GM18526 (cell line): Measurements from ENCODE around the gene RPS26.

Source experiments
- POLR2A ChIP-seq: IDR thresholded peaks from 3 replicates; pipeline ENCODE4 v1.6.1; 2011; ENCODE audit not compliant: insufficient read length; ENCODE audit errors: extremely low read depth

Gene RPS26

DNA sequence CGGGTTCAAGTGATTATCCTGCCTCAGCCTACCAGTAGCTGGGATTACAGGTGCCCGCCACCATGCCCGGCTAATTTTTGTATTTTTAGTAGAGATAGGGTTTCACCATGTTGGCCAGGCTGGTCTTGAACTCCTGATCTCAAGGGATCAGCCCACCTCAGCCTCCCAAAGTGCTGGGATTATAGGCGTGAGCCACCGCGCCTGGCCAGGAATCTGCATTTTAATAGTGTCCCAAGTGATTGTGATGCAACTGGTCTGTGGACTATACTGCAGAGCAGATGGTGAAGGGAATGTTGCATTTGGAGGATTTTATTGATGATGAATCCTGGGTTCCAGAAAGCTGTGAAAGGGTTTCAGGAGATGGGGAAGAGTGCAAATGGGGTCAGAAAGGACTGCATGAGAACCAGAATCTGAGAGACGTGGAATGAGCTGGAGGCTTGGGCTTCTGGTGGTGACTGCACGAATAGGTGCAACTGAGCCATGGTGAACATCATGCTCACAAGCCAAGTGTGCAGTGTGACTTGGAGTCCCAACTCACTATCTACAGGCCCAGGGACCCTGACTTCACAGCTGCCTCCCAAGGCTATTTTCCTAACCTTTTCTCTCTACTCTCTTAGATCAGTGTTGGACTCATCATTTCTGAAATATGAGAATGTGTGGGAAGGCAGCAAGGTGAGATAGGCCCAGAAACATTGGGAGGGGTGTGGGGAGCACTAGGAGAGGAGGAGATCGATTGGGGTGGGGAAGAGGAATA is 4.5 kb downstream of the RPS26 start:
- TF ChIP-seq POLR2A, result no peak

DNA sequence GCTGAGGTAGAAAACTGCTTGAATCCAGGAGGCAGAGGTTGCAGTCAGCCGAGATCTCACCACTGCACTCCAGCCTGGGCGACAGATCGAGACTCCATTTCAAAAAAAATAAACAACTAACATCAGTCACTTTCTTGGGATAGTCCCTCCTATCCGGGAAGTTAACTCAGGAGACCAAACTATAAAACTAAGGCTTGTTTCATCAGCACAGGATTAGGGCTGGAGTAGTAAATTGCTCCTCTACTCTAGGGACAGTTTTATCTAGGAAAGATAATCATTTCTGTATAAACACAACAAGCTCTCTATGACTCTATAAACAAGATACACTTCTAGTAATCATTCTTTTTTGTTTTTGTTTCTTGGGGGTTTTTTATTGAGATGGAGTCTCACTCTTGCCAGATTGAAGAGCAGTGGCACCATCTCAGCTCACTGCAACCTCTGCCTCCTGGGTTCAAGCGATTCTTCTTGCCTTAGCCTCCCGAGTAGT is 11.7 kb downstream of the RPS26 start:
- TF ChIP-seq POLR2A, result no peak

DNA sequence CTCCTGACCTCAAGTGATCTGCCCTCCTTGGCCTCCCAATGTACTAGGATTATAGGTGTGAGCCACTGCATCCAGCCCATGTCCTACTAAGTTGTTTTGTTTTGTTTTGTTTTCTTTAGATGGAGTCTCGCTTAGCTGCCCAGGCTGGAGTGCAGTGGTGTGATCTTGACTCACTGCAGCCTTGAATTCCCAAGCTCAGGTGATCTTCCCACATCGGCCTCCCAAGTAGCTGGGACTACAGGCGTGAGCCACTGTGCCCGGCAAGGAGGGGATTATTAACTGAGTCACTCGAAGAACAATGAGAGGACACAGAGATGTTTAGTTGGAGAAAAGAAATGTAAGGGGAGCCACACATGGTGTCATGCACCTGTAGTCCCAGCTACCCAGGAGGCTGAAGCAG is 20.3 kb downstream of the RPS26 start:
- TF ChIP-seq POLR2A, result no peak

DNA sequence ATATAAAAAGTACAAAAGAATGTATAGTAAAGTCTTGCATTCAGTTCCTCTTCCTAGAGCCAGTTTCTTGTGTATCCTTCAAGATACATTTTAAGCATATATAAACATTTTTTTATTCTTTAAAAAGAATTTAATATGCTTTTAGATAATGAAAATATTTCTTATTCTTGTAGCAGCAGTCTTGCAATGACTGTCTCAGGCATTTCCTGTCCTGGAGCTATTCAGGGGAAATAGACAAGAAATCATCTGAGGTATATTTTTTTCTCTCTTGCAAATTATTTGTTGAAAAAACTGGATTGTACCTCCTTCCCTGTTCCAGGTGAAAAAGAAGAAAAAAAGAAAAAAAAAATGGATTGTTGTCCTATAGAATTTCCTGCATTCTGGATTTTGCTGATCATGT is 21.3 kb downstream of the RPS26 start:
- no peak for TF ChIP-seq POLR2A

DNA sequence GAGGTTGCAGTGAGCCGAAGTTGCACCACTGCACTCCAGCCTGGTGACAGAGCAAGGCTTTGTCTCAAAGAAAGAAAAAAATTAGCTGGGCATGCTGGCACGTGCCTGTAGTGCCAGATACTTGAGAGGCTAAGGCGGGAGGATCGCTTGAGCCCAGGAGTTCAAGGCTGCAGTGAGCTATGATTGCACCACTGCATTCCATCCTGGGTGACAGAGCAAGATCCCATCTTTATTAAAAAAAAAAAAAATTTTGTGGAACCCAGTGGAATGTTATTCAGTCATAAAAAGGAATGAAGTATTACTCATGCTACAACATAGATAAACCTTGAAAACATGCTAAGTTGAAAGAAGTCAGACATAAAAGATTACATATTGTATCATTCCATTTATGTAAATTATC is 29.9 kb downstream of the RPS26 start:
- no peak for TF ChIP-seq POLR2A

DNA sequence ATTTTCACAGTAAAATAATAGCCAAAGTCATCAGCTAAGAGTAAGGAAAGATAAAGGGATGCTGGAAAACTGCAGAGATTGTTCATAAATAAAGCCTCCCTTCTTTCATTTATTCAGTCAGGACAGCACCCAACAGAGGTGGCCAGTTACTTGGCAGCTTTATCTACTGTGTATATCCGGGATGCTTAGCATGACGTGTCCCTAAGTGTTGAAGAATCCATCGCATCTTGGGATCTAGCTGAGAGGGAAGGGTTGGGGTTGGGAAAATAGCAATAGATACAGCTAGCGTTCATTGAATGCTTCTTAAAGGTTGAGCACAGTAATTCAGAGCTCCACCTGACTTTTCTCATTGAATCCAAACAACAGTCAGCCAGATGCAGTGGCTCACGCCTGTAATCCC is 32.7 kb downstream of the RPS26 start:
- TF ChIP-seq POLR2A, result no peak

DNA sequence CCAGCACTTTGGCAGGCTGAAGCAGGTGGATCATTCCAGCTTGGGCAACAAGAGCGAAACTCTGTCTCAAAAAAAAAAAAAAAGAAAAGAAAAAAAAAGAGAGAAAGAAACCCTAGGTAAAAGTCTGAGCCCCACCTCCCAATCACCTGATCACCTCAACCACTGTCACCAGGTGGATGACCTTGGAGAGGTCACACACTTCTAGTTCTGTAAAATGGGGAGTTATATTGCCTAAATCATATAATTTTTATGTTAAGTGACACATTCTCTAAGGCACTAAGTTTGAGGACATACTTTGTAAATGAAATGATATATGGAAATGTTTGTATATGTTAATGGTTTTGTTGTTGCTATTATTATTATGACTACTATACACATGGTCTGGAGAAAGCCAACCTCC is 36.7 kb downstream of the RPS26 start:
- TF ChIP-seq POLR2A, result no peak

DNA sequence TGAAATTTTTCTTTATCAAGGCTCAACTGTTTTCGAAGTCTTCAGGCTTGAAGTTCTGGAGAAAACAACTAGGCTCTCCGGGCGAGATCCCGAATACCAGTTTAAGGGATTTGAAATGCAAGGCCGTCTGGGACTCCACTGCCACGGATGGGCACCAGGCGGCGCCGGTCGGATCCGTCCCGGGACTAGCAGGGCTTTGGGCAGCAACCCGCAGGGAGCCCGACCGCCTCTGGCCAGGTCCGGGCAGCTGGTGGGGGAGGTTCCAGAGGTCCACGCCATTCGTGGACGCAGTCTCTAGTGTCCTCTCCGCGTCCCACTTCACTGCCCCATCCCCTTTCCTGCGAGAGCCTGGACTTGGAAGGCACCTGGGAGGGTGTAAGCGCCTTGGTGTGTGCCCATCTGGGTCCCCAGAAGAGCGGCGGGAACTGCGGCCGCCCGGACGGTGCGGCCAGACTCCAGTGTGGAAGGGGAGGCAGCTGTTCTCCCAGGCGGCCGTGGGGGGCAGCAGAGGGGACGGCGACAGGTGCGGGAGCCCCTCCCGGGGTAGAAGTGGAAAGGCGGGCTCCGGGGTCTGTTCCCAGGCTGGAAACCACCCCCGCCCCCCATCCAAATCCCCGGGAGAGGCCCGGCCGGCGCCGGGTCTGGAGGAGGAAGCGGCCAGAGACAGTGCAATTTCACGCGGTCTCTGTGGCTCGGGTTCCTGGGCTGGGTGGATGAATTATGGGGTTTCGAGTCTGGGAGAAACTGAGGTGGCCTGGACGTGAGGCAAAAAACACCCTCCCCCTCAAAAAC is 37.4 kb downstream of the RPS26 start:
- no peak for TF ChIP-seq POLR2A

DNA sequence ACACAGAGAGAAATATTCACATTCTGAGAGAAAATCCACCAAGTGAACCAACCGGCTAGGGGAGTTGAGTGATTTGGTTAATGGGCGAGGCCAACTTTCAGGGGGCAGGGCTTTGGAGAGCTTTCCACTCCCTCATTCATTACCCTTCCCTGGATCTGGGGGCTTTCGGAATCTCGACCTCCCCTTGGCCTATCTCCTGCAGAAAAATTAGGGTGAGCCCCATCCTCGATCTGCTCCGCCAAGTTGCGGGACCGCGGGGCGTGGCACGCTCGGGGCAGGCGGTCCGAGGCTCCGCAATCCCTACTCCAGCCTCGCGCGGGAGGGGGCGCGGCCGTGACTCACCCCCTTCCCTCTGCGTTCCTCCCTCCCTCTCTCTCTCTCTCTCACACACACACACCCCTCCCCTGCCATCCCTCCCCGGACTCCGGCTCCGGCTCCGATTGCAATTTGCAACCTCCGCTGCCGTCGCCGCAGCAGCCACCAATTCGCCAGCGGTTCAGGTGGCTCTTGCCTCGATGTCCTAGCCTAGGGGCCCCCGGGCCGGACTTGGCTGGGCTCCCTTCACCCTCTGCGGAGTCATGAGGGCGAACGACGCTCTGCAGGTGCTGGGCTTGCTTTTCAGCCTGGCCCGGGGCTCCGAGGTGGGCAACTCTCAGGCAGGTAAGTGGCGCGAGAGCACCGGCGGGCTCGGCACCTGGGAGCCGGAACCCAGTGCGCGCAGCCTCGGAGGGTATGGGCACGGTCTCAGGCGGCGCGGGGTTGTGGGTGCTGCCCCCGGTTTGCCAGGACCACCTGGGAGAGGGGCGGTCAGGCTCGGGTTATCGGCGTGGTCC is 38.2 kb downstream of the RPS26 start, which contains the start of gene ERBB3:
Gene ERBB3, plus strand, starts transcription at position 443 of the 833 bp plus-strand sequence. Its CDS starts 136 bp downstream, at position 579.
- TF ChIP-seq POLR2A, result no peak

DNA sequence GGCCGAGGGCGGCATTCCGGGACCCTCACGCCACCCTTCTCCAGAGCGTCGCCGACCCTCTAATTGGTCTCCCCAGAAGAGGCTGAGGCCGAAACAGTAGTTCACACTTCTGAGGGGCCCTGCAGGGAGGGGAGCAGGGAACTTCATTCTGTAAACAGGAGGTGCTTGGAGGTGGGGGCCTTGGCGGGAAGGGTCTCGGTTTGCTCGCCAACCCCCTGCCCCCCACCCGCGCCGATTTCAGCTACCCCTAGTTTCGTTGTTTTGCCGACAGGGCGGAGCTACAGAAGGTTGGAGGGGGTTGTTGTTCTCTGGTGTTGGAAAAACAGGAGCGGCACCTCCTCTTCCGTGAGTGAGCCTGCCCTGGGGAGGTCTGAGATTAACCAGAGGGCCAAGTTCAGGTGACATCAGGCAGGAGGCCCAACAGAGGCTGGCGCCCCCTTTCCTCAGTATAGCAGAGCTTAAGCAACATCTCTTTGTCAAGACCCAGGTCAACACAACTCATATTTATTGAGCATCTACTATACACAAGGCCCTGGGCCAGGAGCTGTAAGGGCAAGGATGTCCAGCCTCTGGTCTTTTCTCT is 38.9 kb downstream of the RPS26 start:
- no peak for TF ChIP-seq POLR2A

DNA sequence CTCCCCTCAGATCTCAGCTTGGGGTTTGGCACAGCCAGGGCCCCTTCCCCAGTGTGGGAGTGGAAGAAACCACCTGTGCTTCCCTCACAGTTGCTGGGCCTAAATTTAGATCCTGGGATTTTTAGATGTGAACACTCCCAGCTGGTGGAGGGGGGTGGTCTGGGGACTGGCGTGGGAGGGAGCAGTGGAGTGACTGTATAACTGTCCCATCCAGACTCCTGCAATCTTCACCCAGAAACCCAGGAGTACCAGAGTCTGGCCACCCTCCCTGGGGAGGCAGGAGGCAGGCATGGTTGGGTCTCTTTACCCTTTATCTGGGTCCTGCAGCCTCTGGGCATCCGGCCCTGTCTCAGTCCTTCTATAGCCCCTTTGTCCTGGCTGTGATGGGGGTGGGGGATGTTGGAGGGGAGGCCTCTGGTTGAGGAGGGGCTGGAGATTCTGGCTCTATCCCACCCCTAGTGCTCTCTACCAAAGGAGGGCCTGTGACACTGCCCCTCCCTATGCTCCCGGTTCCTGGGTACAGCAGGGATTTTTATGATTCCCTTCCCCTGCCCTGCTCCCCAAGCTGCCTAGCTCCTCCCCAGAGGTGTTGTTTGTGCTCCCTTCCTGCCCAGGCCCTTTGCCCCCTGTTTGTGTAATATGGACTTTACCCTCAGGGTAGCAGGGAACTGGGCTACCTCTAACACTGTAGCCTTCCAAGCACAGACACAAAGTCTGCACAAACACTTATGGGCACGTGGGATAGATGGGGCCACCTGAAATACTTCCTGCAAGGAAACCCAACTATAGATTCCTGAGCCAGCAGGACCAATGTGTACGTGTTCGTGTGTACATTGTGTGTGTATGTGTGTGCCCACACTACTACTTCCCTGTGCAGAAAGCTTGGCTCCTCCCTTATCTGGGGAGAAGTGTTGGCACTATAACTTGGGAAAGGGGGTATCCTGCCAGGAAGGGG is 40.0 kb downstream of the RPS26 start:
- TF ChIP-seq POLR2A, result no peak

DNA sequence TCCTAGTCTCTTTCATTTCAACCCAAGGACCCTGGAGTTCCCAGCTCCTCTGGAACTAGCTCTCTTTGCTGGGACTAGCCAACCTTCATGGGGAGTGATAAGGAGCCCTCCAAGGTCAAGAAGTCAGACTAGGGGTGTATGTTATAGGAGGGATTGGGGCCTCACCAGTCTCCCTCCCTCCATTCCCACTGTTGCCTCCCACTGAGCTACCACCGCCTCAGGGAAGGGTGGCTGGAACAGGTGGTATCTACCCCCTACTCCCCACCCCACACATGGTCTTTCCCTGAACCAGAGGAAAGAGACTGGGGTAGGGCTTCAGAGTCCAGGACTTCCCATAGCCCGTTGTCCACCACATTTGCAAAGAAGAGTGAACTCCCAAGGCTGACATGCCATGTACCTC is 40.7 kb downstream of the RPS26 start:
- no peak for TF ChIP-seq POLR2A

DNA sequence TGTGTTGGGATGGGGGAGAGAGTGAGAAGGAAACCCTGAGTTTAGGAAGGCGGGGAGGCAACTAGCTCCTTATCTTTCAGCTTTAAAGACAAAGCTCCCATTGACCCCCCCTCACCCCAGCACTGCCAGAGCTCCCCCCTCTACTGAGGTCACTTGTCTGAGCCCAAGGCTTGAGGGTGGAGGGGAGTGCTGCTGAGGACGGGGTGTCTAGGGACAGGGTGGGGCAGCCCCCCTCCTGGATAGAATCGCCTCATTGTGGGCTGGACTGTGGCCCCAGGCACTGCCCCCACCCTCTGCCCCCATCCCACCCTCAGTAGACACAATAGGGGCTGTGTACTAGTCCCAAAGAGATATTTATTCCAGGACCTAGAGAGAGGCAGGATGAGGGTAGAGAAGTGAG is 41.2 kb downstream of the RPS26 start:
- no peak for TF ChIP-seq POLR2A

DNA sequence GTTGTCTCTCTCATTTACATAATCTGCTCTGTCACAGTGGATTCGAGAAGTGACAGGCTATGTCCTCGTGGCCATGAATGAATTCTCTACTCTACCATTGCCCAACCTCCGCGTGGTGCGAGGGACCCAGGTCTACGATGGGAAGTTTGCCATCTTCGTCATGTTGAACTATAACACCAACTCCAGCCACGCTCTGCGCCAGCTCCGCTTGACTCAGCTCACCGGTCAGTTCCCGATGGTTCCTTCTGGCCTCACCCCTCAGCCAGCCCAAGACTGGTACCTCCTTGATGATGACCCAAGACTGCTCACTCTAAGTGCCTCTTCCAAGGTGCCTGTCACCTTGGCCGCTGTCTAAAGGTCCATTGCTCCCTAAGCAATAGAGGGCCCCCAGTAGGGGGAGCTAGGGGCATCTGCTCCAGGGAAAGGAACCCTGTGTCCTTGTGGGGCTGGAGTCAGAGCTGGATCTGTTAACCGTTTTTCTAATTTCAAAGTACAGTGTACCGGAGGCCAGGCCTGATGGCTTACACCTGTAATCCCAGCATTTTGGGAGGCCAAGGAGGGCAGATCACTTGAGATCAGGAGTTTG is 43.3 kb downstream of the RPS26 start:
- TF ChIP-seq POLR2A, result no peak

DNA sequence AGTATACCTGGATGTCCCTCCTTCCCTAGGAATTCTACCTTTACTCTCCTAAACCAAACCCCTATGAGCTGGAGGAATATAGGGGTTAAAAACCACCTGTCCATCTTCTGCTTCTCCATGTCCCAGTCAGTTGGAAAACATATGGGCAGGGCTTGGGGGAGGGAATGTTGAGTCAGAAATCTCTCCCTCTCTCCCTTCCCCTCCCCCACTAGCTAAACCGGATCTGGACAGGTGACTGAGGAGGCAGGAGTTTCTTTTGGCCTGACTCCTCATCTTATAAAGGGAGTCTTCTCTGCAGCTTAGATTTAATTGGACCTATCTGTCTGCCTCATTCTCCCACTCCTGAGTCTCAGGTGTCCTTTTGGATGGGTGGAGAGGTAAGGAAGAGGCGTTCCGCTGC is 44.4 kb downstream of the RPS26 start:
- no peak for TF ChIP-seq POLR2A
